C4-2B (cell line): ENCODE measurements around the gene SUPV3L1.

ENCODE experiments used
- CTCF ChIP-seq: fragments of 450-650 bp; conservative IDR thresholded peaks from 2 replicates; pipeline ENCODE4 v1.5.1; 2017; ENCODE audit warnings: mild to moderate bottlenecking
- ZFX ChIP-seq: fragments of 450-650 bp; IDR thresholded peaks from 2 replicates; pipeline ENCODE4 v1.6.1; 2017

- TF ChIP-seq CTCF = no peak
- no peak for TF ChIP-seq ZFX
Measured at GRCh38 chr10:69145864-69146263, 34.2 kb upstream of the SUPV3L1 start.
